GM12891 (cell line): ENCODE data around the gene STON2.

Source experiments
- POLR2A ChIP-seq: IDR thresholded peaks from 2 replicates; pipeline ENCODE4 v1.6.1; 2011; ENCODE audit warnings: low read depth, low read length, control low read depth
- POLR2AphosphoS5 ChIP-seq: IDR thresholded peaks from 2 replicates; pipeline ENCODE4 v1.6.1; 2011; ENCODE audit warnings: low read depth, low read length, control low read depth
- POU2F2 ChIP-seq: IDR thresholded peaks from 2 replicates; pipeline ENCODE4 v1.6.1; 2011; ENCODE audit warnings: low read depth, mild to moderate bottlenecking, control low read depth, low read length, moderate library complexity
- TAF1 ChIP-seq: IDR thresholded peaks from 2 replicates; pipeline ENCODE4 v1.6.1; 2011; ENCODE audit warnings: low read depth, low read length, control low read depth

GRCh38 chr14:81289516-81289915 lies 110.6 kb downstream of the STON2 start:
- TF ChIP-seq POLR2A (no peak), POLR2AphosphoS5 (no peak), TAF1 (no peak), POU2F2 (no peak)
